Amniotic epithelial cell (primary cell): ENCODE measurements around the gene MYO10.
"Not testable (repeated sequence)": the region's sequence is repeated elsewhere in the genome, so short reads cannot be mapped to it uniquely, and the experiment has no call there.

Experiments
- DNase-seq: peaks from one replicate; pipeline ENCODE4 v3.0.0-alpha.2; 2010; ENCODE audit warnings: low read depth

MYO10 gene

DNA sequence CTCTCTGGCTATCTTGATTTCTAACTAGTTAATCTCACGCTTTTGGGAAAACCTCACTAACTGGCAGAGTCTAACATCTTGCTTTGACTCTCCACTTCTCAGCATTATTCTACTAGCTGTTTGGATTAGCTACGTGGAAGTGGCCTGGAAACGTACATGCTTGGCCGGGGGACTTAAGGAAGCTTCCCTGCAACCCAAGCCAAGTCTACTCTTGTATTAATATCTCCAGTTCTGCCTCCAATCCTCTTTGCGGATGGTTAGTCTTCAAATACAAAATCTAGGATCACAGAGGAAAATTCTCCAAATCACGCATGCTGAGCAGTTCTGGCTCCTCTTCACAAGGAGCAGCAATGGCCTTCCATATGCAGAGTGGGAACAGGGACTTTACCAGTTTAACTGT lies 267.5 kb downstream of the MYO10 start:
- DNase-seq = no peak

DNA sequence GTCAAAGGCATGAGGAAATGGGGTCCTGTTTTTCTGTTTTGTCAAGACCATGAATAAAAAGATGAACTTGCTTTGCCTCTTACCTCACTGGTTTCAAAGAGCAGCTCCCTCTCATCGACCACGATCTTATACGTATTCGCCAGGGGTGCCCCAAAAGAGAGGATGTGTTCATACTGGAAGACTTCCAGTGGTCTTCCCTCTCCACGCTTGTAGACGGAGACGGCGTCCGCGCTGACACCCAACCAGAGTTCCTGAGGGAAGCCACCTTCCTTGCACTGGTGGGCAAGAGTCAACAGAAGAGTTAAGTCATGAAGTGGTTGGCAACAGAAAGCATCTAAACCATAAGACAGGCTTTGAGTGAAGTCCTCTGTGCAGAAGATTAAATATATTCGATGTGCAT lies 267.9 kb downstream of the MYO10 start:
- no peak for DNase-seq

GRCh38 chr5:16666883-16667398 lies 269.1 kb downstream of the MYO10 start:
- no peak for DNase-seq

GRCh38 chr5:16666130-16666882 lies 269.8 kb downstream of the MYO10 start:
- DNase-seq = no peak

- DNase-seq = no peak
Measured at GRCh38 chr5:16665601-16666000, 270.5 kb downstream of the MYO10 start.

DNA sequence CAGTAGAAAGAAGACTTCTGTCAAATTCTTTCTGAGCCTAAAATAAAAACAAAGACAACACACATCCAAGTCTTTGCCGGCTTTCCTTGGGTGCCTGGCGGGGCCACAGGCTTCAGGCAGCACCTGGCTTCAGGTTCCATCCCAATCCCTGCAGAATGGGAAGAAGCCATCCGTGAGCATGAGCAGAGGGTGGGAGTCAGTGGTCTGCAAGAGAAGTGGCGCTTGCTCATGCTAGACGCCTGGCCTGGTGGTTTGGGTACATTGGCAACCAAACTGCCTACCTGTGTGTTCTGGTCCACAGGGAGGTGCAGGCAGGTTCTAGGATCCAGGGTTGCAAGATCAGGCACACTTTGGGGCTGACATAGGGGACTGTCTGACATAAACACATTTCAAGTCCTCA lies 271.7 kb downstream of the MYO10 start:
- no peak for DNase-seq

DNA sequence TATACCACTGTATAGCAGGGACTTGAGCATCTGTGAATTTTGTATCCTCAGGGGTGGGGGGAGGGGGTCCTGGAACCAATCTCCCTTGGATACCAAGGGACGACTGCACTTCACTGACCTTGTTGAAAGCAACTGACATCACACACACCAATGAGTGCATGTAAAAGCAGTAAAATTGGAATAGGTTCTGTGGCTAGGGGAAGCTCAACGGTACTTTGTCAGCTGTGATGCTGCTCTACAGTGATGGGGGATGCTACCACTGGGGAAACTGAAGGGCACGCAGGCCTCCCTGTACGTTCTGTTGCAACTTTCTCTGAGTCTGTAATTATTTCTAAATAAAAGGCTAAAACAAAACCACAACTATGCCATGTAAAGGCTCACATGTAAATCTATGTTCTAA lies 272.2 kb downstream of the MYO10 start:
- peak; percentile 64 for DNase-seq

DNA sequence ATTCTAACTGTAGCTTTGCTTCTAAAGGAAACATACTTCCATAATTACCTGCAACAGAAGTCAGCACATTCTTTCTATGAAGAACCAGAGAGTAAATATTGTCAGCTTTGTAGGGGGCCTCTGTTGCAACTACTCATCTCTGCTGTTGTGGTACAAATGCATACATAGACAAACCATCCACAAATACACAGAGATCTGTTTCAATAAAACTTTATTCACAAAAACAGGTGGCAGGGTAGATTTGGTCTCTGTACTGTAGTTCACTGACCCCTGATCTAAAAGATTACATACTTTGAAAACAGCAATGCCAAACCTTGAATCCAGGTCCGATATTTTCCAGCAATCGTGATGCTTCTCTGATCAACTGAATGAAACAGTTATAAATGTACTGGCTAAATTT lies 274.4 kb downstream of the MYO10 start:
- DNase-seq = no peak

- DNase-seq = no peak
Measured at GRCh38 chr5:16660982-16661381, 275.1 kb downstream of the MYO10 start.

DNA sequence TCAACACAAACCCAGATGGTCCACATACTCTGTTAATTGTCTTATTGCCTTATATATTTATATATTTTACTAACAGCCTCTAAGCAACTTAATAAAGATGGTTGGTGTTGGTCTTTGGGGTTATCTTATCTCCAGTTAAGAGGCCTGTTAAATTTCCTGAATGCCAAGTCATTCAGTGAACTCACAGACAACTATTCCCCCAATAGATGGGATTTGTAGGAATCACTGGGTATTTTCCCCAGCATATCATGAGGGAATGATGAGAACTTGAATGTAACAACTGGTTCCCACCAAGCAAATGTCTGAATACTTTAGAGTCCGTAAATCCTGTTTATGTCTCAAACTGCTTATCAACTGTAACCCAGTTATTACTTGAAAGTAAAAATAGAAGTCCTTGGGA lies 276.6 kb downstream of the MYO10 start:
- DNase-seq = peak; percentile 71

DNA sequence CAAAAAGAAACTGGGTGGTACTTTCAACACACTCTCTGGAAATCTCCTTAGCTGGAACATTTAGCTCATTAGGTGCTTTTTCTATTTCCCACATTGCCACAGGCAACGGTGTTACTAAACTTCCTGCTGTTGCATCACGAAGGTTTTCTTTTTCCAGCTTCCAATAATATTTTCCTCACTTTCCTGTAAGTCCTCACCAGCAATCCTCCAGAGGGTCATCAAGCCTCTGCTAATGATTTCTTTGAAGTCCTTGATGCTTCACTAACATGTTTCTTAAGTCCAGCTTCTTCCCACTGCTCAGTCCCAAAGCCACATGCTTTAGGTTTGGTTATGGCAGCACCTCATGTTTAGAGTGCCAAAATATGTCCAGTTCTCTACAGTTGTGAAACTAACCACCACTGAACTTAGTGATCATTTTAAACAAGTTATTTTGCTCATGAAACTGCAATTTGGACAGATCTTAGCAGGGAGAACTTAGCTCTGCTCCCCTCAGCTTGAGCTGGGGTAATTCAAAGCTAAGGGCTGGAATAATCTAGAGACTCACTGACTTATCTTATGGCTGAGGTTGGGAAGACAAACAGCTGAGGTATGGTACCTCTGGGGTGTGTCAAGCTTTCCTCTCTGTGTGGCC lies 279.4 kb downstream of the MYO10 start:
- DNase-seq = peak; percentile 57

- no peak for DNase-seq
Measured at GRCh38 chr5:16654647-16655334, 281.3 kb downstream of the MYO10 start.

DNA sequence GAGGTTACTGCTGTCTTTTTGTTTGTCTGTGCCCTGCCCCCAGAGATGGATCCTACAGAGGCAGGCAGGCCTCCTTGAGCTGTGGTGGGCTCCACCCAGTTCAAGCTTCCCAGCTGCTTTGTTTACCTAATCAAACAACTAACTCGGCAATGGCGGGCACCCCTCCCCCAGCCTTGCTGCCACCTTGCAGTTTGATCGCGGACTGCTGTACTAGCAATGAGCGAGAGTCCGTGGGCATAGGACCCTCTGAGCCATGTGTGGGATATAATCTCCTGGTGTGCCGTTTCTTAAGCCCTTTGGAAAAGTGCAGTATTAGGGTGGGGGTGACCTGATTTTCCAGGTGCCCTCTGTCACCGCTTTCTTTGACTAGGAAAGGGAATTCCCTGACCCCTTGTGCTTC lies 287.3 kb downstream of the MYO10 start:
- DNase-seq = not testable (repeated sequence)

- no peak for DNase-seq
Measured at GRCh38 chr5:16644301-16644889, 291.7 kb downstream of the MYO10 start.

GRCh38 chr5:16642867-16643266 lies 293.2 kb downstream of the MYO10 start:
- no peak for DNase-seq

GRCh38 chr5:16639206-16639605 lies 296.9 kb downstream of the MYO10 start:
- no peak for DNase-seq

DNA sequence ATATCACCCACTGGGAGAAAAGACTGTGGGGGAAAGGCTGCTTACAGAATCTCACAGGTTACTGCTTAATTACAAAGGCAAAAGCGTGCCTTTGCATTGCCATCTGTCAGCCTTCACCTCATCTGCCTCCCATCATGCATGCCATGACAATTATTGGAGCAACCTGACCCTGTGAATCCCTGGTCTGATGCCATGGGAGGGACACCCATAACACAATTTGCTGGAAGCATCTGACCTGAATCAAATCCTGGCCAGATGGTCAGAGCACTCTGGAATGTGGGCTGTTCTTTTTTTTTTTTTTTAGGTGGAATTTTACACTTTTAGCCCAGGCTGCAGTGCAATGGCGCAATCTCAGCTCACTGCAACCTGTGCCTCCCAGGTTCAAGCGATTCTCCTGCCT lies 307.7 kb downstream of the MYO10 start:
- DNase-seq = no peak

DNA sequence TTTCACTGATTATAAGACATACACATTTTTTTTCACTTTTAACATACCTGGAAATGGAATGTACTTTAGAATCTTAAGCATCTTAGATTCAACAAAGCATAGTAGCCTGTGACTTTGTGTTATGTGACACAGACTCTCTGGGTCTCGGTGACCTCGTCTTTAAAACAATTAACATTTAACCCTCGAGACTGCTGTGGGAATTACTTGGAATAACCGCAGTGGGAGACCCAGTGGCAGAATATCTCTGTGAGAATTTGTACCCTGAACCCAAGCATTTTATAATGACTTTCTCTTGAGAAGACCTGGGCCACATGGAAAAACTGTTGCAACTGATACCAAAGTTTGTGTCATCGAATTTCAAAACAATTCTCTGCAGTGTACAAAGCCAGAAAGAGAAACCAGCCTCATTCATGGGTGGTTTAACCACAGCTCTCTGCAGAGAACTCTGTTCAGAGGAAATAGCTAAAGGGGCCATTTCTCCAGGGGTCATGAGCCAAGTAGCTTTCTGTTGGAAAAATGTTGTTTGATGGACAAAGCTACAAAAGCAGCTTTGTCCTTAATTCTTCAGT lies 309.3 kb downstream of the MYO10 start:
- DNase-seq = peak; percentile 51

GRCh38 chr5:16625096-16625495 lies 311.0 kb downstream of the MYO10 start:
- DNase-seq = no peak

- DNase-seq = no peak
Measured at GRCh38 chr5:16619136-16619535, 317.0 kb downstream of the MYO10 start.

GRCh38 chr5:16618138-16618897 lies 317.8 kb downstream of the MYO10 start:
- no peak for DNase-seq
